ENCODE results near the gene EXD3. TPM values are rescaled to one million over a fixed set of nuclear protein-coding genes. Genes with fewer than 3 reads are reported as not detected.

The EXD3 gene
- total and polyA plus RNA-seq, 9 of the 15 experiments (the other 6 are each of a cell fraction or from before 2014, with no cell fraction given) = 0.29 to 12.5 (median 3.9) TPM

GRCh38 chr9:137268538-137269201 is 154.3 kb downstream of the EXD3 start (continued):
- TF ChIP-seq SMARCB1 (IDR thresholded peaks at IDR 0.05; ENCODE audit: insufficient read length, low read depth) = no peak
- TF ChIP-seq TCF15 (CRISPR knock-in tag; IDR thresholded peaks at IDR 0.05) = no peak
- TF ChIP-seq BRF2 (IDR thresholded peaks at IDR 0.05; ENCODE audit: borderline replicate concordance, insufficient read depth, insufficient read length) = no peak
- peak; percentile 52; the same call in 1 of the 2 replicates for TF ChIP-seq NFIC (IDR thresholded peaks at IDR 0.05)
- no peak for TF ChIP-seq NR1H2 (CRISPR knock-in tag; IDR thresholded peaks at IDR 0.05)
- TF ChIP-seq ZNF644 (tag; IDR thresholded peaks at IDR 0.05; ENCODE audit: low read depth) = no peak
- TF ChIP-seq ZNF695 (CRISPR knock-in tag; IDR thresholded peaks at IDR 0.05) = no peak
- 0 out of 2 replicates have a peak, but pooled peaks have one; percentile 6 for TF ChIP-seq CREM (IDR thresholded peaks at IDR 0.05; ENCODE audit: low read depth)
- TF ChIP-seq CREB1 (IDR thresholded peaks at IDR 0.05) = no peak
- TF ChIP-seq CREB1 (CRISPR knock-in tag; IDR thresholded peaks at IDR 0.05) = no peak
- peak; percentile 67 for TF ChIP-seq BACH1 (tag; IDR thresholded peaks at IDR 0.05)
- TF ChIP-seq CXXC5 (CRISPR knock-in tag; IDR thresholded peaks at IDR 0.05) = peak; percentile 74
- TF ChIP-seq ZNF57 (CRISPR knock-in tag; IDR thresholded peaks at IDR 0.05) = no peak
- no peak for TF ChIP-seq RFX5 (IDR thresholded peaks at IDR 0.05; ENCODE audit: low read depth, low read length)
- TF ChIP-seq ZNF175 (CRISPR knock-in tag; IDR thresholded peaks at IDR 0.05; ENCODE audit: low read depth) = no peak
- TF ChIP-seq STAT6 (CRISPR knock-in tag; IDR thresholded peaks at IDR 0.05) = no peak
- no peak for TF ChIP-seq RBM34 (IDR thresholded peaks at IDR 0.05; ENCODE audit: borderline replicate concordance, insufficient read depth, low read length)
